ENCODE results near the gene NTN5.

The NTN5 gene

DNA sequence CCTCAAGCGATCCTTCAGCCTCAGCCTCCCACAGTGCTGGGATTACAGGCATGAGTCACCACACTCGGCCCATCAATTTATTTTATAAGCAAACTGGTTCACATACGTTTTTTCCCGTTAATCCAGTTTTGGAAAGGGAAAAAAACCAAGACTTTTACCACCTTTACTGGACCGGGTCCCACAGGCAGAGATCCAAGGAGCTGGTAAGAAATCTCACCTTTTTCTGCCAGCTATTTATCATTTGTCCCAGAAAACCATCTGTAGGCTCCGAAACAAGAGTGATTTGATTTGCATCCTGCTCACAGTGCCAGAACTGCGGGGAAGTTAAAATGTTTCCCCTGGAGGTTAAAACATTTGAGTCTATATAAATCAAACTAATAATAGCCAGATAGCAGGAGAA is 16.6 kb upstream of the NTN5 start:
- TF ChIP-seq, protein P1, sequence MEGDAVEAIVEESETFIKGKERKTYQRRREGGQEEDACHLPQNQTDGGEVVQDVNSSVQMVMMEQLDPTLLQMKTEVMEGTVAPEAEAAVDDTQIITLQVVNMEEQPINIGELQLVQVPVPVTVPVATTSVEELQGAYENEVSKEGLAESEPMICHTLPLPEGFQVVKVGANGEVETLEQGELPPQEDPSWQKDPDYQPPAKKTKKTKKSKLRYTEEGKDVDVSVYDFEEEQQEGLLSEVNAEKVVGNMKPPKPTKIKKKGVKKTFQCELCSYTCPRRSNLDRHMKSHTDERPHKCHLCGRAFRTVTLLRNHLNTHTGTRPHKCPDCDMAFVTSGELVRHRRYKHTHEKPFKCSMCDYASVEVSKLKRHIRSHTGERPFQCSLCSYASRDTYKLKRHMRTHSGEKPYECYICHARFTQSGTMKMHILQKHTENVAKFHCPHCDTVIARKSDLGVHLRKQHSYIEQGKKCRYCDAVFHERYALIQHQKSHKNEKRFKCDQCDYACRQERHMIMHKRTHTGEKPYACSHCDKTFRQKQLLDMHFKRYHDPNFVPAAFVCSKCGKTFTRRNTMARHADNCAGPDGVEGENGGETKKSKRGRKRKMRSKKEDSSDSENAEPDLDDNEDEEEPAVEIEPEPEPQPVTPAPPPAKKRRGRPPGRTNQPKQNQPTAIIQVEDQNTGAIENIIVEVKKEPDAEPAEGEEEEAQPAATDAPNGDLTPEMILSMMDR (IDR thresholded peaks at IDR 0.05), result no peak

- TF ChIP-seq, protein P1 (IDR thresholded peaks at IDR 0.05), result no peak
These were observed 15.0 kb upstream of the NTN5 start for GRCh38 chr19:48687776-48688175.

DNA sequence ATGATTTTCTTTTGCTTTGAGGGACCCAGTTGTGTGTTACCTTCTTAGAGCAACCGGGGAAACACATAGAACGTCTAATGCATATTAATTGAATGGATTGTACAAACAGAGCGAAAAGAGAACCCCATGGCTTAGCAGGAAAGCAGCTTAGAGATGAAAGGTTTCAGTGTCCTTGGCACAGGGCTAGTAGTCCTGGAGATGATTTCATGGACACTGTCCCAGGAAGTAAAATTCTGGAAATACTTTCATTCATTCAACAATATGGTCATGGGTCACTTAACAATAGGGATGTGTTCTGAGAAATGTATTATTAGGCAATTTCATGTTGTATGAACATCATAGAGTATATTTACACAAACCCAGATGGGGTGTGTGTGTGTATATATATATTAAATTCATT is 13.3 kb upstream of the NTN5 start:
- TF ChIP-seq, protein P1 (IDR thresholded peaks at IDR 0.05), result no peak

GRCh38 chr19:48685583-48685982 is 12.8 kb upstream of the NTN5 start:
- TF ChIP-seq, protein P1 (IDR thresholded peaks at IDR 0.05), result no peak

DNA sequence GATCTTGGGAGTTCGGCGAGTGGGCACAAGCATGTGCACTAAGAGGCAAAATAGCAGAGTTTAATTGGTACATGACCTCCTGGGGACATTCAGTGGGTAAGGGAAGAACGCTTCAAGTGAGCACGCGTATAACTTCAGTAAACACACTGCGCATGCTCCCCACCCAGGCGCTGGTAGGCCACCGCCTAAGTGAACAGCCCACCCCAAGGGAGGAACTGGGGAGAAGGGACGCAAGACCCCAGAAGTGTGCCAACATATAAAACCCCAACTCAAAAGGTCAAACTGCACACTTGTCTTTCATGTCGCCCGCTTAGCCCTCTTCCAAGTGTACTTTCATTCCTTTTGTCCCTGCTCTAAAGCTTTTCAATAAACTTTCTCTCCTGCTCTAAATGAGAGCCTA is 10.5 kb upstream of the NTN5 start:
- TF ChIP-seq, protein P1 (IDR thresholded peaks at IDR 0.05), result no peak

DNA sequence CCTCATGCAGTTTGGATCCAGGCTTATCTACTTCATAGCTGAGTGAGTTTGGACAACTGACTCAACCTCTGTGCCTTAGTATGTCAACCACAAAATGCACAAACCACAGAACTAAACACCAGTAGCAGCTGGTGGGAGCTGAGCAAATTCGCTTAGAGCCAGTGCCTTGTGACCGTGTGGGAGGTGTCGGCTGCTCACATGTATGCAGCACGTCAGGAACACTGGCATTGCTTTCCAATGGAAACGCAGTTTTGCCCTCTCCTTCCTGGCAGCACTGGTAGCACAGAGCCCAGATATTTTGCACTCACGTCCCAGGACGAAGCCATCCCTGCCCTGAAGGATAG is 8.3 kb upstream of the NTN5 start:
- TF ChIP-seq, protein P1 (IDR thresholded peaks at IDR 0.05), result no peak

DNA sequence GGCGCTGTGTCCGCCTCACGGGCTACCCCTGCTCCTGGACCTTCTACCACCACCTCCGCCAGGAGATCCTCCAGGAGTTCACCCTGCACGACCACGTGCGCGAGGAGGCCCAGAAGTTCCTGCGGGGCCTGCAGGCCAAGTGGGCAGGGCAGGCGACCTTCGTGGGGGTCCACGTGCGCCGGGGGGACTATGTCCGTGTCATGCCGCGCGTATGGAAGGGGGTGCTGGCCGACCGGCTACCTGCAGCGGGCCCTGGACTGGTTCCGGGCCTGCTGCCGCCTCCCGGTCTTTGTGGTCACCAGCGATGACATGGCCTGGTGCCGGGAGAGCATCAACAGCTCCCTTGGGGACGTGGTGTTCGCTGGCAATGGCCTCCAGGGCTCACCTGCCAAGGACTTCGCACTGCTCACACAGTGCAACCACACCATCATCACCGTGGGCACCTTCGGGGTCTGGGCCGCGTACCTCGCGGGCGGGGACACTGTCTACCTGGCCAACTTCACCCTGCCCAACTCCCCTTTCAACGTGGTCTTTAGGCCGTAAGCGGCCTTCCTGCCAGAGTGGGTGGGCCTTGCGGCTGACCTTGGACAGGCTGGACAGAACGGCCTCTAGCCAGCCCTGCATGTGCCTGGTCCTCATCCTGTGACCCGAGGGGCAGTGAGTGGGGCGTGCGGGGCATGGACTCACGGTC is 7.8 kb upstream of the NTN5 start:
- TF ChIP-seq, protein P1 (IDR thresholded peaks at IDR 0.05), result no peak

- TF ChIP-seq, protein P1 (IDR thresholded peaks at IDR 0.05), result no peak
These were observed 5.4 kb upstream of the NTN5 start for GRCh38 chr19:48678201-48678600.
